NCI-H2171 (cell line): ENCODE data around the gene GDF11.
A peak's percentile ranks its signal among the peaks of the same experiment; 100 is the strongest.

ENCODE experiments used
- DNase-seq: peaks from one replicate; lab custom pipeline; 2025; lab: John Stamatoyannopoulos, UW

Gene GDF11

DNA sequence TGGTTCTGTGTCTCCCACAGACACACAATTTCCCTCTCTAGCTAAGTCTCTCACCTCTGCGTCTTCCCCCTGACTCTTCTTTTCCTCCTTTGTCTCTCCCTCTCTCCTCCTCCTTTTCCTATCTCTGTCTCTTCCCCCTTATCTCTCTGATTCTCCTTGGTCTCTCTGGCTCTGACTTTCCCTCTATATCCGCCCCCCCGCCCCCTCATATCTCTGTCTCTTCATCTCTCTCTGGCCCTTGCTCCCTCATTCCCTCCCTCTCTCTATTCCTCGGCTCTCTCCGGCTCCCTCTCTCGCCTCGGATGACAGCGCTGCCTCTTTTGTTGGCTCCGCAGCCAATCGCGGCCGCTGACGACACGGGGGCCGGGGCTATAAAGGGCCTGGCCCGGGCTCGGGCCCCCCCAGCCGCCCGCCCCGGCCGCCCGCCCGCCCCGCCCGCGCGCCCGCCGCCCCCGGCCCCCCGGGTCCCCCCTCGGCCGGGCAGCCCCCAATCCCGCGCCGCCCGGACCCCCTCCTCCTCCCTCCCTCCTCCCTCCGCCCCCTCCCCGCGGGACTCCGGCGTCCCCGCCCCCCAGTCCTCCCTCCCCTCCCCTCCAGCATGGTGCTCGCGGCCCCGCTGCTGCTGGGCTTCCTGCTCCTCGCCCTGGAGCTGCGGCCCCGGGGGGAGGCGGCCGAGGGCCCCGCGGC is at the start of gene GDF11:
GDF11 (plus strand) TSS at position 404 of the 687 bp plus-strand sequence; CDS start at position 599, 195 bp downstream.
- DNase-seq, result peak; percentile 82

DNA sequence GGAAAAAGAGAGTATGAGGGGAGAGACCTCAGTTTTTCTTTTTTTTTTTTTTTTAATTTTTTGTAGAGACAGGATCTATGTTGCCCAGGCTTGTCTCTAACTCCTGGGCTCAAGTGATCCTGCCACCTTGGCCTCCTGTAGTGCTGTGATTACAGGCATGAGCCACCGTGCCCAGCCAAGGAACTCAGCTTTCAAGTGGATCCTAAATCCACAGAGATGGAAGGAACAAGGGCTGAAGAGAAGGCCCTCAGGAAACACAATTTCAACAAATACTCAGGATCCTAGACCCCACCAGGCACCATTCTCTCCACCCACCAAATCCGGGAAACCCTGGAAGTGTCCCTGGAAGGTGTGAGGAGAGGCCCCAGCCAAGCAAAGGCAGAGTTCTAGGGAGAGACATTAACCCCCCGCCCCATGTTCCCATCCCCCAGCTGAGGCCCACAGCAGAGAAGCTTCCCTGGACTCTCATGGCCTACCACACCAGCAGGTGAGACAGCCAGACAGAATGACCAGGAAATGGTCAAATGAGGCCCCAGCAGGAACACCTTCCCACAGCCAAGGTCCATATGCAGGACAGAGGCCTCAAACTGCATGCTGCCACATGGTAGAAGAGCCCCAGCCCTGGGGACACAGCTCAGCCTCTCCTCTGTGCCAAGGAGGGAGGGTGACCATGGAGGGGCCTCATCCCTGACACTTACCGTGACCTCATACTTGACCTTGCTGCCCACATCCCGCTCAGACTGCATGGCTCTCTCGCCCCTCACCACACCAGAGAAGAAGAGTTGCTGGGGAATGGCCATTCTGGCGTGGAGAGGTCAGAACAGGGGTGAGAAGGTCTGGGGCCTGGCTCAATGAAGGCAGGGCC is 49.4 kb upstream of the GDF11 start:
- DNase-seq, result no peak

DNA sequence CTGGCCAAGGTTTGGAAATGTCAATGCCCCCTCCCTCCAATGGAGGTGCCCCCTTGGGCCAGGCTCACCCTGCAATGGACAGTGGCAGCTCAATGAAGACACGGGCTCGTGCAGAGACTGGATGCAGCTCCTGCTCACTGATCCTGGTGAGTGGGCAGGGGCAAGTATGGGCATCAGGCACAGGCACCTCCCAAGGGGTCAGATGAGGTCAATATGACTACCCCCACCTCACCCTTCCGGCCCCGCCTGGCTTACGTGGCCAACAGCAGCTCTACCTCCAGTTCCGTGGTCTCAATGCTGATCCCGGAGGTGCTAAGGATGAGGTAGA is 48.8 kb upstream of the GDF11 start:
- DNase-seq, result no peak

DNA sequence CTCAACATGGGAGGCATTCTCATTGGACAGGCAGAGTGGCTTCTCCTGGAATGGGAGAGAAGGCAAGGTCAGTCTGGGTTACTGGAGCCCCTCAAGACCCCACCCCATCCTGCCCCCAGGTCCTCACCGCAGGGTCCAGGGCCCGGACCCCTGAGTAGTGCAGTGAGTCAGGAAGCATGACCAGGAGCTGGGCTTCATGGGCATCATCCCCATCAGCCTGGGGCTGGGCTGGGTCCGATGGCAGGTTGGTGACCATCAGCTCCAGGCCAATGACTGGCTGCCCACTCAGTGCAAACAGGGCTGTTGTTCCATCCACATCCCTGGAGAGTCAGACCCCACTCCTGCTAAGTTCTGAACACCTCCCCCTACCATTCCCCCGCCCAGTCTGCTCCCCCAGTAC is 48.3 kb upstream of the GDF11 start:
- no peak for DNase-seq

DNA sequence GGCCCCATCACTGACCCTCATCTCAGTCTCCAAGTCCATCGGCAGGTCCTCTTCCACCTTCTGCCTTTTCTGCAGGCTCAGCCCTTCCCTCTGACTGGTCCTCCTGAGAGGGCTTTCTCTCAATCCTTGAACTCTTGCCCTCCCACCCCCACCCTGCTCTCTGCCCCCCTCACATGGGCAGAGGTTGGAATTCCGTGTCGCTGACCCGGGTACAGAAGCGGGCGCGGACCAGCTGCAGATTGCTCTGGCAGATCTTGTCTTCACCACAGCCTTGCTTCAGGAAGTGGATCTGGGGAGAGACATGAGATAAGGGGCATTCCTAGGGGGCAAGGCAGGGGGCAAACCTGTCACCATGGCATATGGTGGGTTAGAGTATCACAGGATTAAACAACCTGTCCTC is 47.6 kb upstream of the GDF11 start:
- no peak for DNase-seq

DNA sequence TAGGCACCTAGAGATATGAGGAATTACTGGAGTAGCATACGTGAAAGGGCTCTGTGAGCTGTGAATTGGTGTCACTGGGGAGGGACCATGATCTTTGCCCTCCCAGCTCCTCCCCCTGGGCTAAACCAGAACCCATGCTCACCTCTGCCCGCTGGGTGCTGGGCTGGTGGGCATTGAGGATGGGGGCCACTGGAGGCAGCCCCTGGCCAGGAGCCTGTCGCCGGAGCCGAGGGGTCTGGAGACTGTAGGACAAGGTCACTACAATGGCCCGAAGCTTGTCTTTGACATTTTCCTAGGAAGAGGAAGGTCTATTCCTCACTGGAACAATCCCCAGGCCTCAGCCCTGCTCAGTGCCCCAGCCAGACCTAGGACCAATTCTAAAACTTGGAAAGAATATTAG is 46.8 kb upstream of the GDF11 start:
- DNase-seq, result no peak

DNA sequence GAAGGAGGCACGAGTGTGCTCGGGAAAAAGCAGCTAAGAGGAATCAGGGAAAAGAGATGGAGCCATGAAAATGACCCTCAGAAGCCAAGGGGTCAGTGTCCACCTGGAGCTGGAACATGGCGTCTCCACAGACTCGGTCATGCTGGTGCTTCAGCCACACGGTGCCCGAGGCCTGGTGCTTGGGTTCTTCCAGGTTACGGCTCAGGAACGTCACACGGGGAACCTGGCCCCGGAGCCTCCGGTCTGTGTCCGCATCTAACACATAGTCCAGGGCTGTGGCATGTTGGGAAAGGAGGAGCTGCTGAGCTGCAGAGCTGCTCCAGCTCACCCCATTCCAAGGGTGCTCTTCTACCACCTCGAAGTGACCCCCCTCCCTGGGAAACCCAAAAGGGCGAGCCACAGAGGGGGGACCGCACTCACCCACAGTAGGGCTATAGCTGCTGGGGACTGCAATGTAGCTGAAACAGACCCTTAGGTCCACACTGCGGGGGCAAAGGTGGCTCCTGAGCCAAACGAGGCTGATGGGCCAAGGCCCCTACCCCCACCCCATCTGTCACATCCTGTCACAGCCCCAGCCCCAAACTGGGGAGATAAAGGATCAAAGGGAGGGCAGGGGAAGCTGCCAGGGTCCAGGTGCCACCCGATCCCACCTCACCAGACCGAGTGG is 46.0 kb upstream of the GDF11 start:
- DNase-seq, result no peak

DNA sequence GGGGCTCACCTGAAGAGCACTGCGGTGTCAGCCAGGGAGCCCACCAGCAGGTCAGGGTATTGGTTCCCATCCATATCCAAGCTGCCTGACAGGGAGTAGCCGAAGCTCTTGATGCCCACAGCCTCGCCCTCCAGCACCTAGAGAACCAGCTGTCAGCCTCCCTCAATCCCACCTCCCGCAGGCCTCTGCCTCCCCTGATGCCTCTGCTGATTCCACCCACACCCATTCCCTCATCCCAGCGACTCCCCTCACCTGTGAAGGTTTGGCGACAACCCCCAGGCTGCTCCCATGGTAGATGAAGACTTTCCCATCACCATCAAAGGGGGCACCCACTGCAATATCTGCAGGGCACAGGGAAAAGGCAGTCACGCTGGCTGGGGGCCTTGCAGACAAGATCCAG is 45.2 kb upstream of the GDF11 start:
- DNase-seq, result no peak

DNA sequence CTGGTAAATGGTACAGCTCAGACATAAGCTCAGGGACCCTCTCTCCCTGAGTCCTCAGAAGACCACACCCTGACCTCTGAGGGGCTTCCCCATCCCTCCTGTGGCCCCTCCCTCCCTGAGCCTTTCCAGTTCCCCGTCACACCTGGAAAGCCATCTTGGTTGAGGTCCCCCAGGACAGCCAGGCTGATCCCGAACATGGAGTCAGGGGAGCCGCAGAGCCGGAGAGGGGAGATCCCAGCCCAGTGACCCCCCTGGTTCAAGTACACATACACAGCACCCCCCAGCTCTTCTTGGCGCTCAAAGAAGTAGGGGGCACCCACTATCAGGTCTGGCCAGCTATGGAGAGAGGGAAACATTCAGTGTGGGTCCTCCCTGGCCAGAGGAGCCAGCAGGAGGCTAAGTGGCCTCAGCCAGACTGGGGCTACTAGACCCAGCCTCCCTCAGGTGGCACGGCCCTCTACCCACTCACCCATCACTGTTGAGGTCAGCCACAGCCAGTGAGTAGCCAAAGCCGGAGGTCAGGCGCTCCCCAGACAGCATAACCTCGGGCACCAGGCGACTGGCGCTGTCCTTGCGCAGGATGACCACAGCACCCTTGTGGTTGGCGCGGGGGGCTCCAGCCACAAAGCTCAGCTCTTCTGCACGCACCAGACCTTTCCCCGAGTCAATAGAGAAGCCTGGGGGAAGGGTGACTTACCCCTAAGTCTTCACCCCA is 44.5 kb upstream of the GDF11 start:
- DNase-seq, result no peak

DNA sequence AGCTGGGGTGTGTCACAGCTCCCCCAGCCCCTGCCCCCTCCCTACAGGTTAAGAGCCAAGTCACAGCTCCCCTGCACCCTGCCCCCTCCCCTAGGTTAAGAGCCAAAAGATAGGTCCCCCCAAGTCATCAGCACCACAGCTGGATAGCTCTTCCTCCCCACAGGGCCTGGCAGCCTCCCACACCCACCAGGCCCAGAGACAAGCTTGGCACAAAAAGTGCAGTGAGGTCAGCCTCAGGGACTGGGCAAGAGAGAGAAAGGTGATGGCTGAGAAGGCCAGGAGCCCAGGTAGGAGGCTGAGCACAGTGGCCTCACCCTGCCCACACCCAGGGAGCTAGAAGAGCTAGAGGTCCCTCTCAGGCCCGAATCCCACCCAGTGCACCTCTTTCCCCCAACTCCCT is 44.0 kb upstream of the GDF11 start:
- DNase-seq, result no peak

DNA sequence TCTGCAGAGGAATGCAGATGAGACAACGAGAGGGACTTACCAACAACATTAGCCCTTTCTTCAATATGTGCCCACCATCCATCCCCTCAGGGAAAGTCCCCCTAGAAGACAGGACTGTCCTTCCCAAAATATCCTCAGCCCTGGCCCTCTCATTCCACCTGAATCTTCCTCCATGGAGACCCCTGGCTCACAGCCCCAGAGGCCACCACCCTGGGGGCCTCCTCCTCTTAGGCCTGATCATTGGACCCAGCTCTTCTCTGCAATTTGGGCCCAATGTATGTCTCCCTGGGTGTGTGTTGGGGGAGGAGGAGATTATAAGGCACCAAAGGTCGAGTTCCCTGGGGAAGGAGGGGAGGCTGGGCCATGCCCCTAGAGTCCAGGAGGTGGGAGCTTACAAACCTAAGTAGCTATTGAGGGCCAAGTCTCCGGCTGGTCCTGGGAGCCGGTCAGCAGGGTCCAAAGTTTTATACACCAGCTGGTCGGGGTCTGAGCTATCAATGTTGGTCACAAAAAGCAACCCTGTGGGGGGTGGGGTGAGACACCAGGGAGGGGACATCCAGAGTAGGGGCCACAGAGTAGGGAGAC is 43.4 kb upstream of the GDF11 start:
- no peak for DNase-seq

DNA sequence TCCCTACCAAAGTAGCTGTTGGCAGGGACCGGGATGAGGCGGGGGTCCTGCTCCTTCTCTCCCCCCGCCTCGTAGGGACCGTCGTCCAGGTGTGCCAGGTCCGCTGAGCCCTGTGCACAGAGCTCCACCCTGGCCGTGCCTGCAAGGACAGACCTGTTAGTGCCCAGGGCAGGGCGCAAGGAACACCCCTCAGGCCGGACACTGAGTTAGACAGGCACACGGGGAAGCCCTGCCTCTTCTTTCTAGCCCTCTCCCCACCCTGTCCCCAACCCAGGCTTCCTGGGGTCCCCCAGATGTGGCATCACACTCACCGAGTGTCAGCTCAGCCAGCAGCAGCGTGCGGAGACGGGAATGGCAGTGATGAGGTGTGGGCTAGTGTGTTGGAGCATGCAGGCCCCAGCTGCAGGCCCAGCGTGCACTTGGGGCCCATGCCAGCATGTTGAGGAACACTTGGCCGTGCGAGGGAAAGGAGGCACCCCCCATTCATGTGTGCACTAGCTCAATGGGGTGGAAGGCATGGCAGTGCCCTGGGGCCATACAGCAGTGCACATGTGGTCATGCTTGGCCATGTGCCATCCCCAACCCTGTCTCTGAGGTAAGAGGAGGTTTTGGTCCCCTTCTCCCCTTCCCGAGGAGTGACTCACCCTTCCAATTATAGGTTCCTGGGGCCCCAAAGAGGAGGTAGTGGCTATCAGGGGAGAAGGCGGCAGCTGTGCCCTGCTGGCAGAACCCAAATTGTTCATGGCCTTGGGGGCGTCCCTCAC is 42.5 kb upstream of the GDF11 start:
- no peak for DNase-seq

DNA sequence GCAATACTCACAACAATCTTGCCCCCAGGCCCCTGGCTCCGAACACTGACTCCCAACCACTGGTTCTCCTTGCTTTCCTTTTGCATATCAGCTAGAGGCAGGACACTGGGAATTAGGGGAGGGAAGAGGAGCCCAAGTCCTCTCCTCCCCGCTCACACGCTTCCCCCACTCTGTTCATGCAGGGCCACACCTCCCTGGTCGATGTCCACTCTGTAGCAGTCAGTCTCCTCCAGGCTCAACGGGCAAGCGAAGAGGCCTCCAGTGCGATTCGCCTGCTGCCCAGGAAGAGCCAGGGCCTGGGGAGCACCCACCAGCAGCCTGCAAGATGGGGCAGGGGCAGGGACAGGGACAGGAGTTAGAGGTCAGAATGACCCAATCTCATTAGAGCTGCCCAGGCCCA is 40.1 kb upstream of the GDF11 start:
- DNase-seq, result no peak

DNA sequence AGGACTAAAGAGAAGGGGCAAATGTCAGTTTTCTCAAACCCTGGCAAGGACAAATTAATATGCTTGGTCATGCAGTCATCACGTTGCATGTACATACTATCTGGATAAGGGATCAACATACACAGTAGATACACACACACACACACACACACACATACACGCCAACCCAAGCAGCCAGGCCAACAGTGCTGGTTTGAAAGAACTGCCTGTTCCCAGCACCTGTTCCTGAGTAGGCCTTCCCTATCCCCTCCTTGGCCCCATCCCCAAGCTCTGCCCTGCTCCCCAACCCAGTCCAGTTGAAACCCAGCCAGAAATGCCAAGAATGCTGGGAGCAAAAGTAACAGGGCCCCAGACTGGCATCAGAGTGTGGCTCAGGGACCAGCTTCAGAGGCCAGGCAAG is 39.6 kb upstream of the GDF11 start:
- no peak for DNase-seq

DNA sequence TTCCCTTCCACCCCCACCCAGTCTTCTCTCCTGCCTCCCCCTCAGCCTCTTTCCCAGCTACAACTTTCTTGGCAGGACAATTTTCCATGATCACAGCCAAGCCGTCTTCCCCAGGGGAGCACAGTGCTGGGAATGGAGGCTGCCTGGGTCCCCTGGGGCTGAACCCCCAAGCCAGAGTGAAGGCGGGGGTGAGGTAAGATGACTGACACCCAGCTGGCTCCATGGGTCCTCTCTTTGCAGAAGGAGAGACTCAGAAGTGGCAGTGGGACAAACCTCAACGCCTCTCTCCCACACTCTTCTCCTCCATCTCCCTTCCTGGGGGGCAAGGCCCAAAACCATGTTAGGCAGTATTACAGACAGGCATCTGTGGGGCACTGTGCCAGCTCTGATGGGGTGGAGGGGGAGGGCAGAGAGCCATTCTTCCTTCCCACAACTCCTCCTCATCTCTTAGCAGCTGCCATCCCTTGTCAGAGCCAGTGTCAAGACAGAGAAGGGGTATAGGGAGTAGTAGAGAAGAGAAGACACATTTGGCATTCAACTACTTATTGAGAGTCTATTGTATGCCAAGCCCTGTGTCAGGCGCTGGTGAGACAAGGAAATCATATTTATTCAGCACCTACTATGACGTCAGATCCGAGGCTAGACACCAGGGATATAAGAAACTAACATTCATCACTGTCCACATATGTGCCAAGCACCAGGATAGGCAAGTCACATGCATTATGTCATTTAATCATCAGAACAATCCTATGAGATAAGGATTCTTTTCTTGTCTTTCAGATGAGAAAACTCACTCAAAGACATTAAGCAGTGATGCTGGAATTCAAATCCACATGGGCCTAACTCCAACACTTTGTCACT is 38.8 kb upstream of the GDF11 start:
- DNase-seq, result no peak

DNA sequence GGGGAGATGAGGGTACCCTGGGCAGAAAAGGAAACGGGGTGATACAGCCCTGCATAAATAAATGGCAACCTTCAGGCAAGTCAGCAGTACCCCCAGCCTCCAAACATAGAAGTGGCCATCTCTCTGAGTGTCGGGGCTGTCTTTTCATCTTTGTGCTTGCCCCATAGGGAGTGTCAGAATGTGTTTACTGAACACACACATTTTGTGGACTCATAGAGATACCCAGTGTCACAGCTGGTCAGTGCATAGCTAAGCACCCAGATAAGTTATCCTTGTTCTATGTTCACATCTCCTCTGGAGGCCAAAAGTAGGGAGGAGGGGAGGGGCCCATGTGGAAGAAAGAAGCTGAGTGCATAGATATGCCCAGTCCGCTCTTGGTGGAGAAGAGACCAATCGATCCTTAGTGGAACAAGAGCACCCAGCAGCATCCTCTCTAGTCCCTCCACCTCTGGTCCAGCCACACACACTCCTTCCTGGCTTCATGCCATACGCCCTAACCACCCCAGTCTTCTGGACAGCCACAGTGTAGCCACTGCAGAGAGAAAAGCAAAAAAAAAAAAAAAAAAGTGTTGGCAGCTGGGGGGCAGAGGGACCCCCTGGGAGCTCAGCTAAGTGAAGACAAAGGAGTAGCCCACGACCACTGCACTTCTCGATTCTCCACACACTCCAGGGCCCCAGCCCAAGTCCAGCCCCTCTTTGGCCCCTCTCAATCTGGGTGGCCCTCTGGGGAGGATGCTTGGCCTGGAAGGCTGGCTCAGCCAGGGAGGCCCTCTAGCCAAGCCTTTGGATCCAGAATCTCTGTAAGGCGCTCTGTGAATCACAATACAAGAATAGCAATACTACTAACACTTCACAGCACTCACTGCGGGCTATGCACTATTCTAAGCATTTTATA is 37.9 kb upstream of the GDF11 start:
- no peak for DNase-seq

DNA sequence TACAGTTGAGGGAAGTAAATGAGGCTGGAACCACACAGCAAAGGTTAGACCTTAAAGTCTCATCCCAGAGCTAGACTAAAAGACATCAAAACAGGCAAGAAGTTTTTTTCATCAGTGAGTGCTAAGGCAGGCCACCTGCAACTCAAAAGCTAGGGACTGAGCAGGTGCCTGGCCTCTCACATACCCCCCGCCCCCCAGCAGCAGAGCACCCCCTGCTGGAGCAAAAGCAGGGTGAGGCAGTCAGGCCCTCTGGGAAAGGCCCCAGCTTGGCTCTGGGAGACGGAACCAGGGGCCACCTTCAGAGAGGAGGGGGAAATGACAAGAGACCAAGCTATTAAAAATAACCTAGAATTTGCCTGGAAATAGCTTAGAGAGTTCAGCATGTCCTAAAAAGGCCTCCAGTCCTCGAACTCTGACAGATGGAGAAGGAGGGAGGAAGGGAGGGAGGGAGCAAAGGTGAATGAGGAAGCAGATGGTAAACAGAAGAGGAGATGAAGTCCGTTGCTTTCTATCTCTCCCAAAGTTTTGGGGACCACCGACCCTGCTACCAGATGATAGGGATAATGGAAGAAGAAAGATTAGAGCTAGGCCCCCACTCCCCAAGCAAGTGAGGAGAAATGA is 37.0 kb upstream of the GDF11 start:
- DNase-seq, result no peak

DNA sequence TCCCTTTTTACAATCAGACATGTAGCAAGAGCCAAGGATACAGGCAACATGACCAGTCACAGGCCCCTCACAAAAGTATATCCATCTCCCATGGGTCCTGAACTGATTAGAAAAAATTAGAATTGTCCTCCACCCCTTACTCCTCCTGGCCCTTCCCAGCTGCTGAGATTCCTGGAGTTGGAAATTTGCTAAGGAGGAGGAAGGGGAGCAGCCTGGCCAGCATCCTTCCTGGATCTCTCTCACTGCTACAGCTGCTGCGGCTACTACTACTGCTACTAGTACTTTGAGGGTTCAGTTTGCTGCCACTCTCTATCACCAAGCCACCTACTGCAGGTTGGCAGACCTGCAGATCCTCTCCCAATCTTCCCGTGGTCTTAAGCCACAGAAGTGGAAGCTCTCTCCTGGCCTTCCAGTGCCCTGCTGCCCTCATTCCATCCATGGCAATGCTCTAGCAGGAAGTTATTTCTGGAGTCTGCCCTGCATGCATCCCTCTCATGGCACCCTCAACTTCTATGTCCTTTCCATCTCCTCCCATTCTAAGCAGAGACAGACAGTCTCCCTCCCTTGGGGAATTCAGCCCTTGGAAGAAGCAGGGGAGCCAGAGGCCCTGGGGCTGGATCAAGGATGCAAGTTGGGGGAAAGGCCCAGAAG is 36.2 kb upstream of the GDF11 start:
- DNase-seq, result no peak
